Transverse colon (tissue), 4 donors: ENCODE data around the gene CHST15. TPM values are rescaled to one million over a fixed set of nuclear protein-coding genes. Genes with fewer than 3 reads are reported as not detected.

ENCODE experiments used
- DNase-seq: peaks from one replicate; pipeline ENCODE4 v3.0.0-alpha.2; 2019
- H3K27ac ChIP-seq, 4 donors: fragments of 200-600 bp; sonication (generic); 2 replicates each; pipeline ENCODE4 v1.5.1; 2016 to 2018; ENCODE audit warnings: inconsistent platforms in 4 of 4
- H3K27me3 ChIP-seq: fragments of 200-600 bp; sonication (generic); 2 replicates; pipeline ENCODE4 v1.5.1; 2017; ENCODE audit warnings: inconsistent platforms
- H3K36me3 ChIP-seq, 4 donors: fragments of 200-600 bp; sonication (generic); 2 replicates each; pipeline ENCODE4 v1.5.1; 2017 to 2019; ENCODE audit warnings: inconsistent platforms in 4 of 4
- H3K4me1 ChIP-seq, 4 donors: fragments of 200-600 bp; sonication (generic); 2 replicates each; pipeline ENCODE4 v1.5.1; 2017 to 2020; ENCODE audit warnings: inconsistent platforms in 4 of 4
- H3K4me3 ChIP-seq, 4 donors: fragments of 200-600 bp; sonication (generic); 1 replicate in 1 of 4; 2 replicates in 3 of 4; pipeline versions ENCODE4 v1.5.1 to v1.6.1; 2017 to 2019; ENCODE audit warnings: inconsistent platforms in 4 of 4
- H3K9me3 ChIP-seq, 2 donors: fragments of 200-600 bp; sonication (generic); 2 replicates each; pipeline ENCODE4 v1.5.1; 2017 to 2019; ENCODE audit warnings: inconsistent platforms in 2 of 2
- CTCF ChIP-seq, 5 experiments: fragments of 200-600 bp in 3 of 5; fragments of 450-650 bp in 2 of 5; sonication (generic) in 3 of 5; IDR thresholded peaks; 1 replicate in 2 of 5; 2 replicates in 3 of 5; pipeline ENCODE4 v1.5.1; 2016 to 2017; ENCODE audit warnings: antibody characterized with exemption in 5 of 5, inconsistent platforms in 3 of 5, mild to moderate bottlenecking in 2 of 5, moderate library complexity in 1 of 5
- EP300 ChIP-seq: sonication (generic); formaldehyde crosslinking; IDR thresholded peaks from one replicate; pipeline ENCODE4 v1.6.1; 2017; ENCODE audit warnings: antibody characterized with exemption, low read depth
- POLR2A ChIP-seq: fragments of 450-650 bp; IDR thresholded peaks from one replicate; pipeline ENCODE4 v1.6.1; 2016; ENCODE audit warnings: antibody characterized with exemption, mild to moderate bottlenecking, moderate library complexity
- POLR2AphosphoS5 ChIP-seq, 3 donors: sonication (generic); formaldehyde crosslinking; IDR thresholded peaks; one replicate each; pipeline ENCODE4 v1.6.1; 2016; ENCODE audit warnings: antibody characterized with exemption in 3 of 3
- WGBS, 2 donors: methylation state at CpG; one replicate each; pipeline ENCODE4 v1.1.5; 2018; ENCODE audit warnings: low coverage in 1 of 2; 5-methylcytosine and 5-hydroxymethylcytosine counted together
- in situ Hi-C, 4 donors: fragments of 200-750 bp; cut with MboI; loops; one replicate each; pipeline versions ENCODE4 v1.15.0 to v1.15.1; 2017; ENCODE audit warnings: low sequenced_read_pairs in 3 of 4, low pct_ligation_motif_present in 1 of 4, low pct_unique_long_range_greater_than_20kb in 1 of 4
- intact Hi-C: fragments of 100-400 bp; cut with DNase I; formaldehyde crosslinking; loops from one replicate; pipeline ENCODE4 v1.15.1; 2023; ENCODE audit warnings: low total_unique reads
- total RNA-seq, 4 donors: library from RNA; depleted of rRNA; stranded (reverse); fragments of >200 nt; gene quantifications; one replicate each; pipeline ENCODE4 v1.1.0, GENCODE V29; 2016

CHST15 gene
- total RNA-seq, 4 donors from 2014 or later, result 10.0 to 25.4 (median 16.0) TPM

DNA sequence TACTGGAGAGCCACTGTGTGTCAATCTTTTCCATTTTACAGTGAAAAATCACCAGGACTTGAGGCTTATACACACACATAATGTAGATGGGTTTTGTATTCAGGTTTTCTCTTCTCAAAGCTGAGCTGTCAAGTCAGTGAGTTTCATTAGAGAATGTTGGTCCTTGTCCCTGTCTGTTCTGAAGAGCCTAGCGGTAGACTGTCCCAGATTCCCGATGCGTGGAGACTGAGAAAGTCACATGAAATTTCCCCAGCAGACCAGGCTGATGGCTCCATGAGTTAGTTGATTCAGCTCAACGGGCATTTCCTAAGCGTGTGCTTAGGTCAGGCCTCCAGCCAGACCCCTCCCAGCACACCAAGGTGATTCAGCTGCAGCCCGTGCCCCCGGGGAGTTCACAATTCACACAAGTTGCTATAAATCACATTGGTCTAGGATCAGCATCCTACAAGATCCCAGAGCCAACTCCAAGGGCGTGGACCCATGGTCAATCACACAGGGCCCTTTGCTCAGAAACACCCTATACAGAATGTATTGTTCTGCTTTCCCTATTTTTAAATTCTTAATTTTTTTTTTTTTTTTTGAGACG, 17.2 kb downstream of the CHST15 start:
- 92 to 94% methylated on average over 4 to 9 of the region's 9 CpGs for WGBS, 2 donors
- H3K4me1 ChIP-seq, result peaks cover 10 to 57% (median 26%) of the 10 kb centered on the region in 4 donors
- no peaks in the 10 kb centered on the region for H3K9me3 ChIP-seq
- no peak overlapping the region for H3K4me3 ChIP-seq
- no peak for TF ChIP-seq CTCF (IDR thresholded peaks at IDR 0.05)
- no peak for TF ChIP-seq POLR2A
- TF ChIP-seq POLR2AphosphoS5 (IDR thresholded peaks at IDR 0.05), result no peak
- no peak for TF ChIP-seq EP300
- in situ Hi-C loops, result no loop called here
- H3K27ac ChIP-seq, result peak overlapping the region in 3 of 4 donors; percentile 45 to 54 (median 52)
- no peaks in the 10 kb centered on the region for H3K36me3 ChIP-seq
- intact Hi-C loops, result no loop called here
- no peaks in the 10 kb centered on the region for H3K27me3 ChIP-seq
- DNase-seq, result no peak

GRCh38 chr10:124075231-124075955, 18.0 kb downstream of the CHST15 start:
- TF ChIP-seq EP300, result no peak
- no peaks in the 10 kb centered on the region for H3K9me3 ChIP-seq
- peak overlapping the region; percentile 45 to 54 (median 48) for H3K27ac ChIP-seq
- in situ Hi-C loops (no loop called here), intact Hi-C loops (no loop called here)
- H3K4me3 ChIP-seq, result no peak overlapping the region
- peaks cover 9 to 57% (median 23%) of the 10 kb centered on the region in 4 donors for H3K4me1 ChIP-seq
- H3K36me3 ChIP-seq, result no peaks in the 10 kb centered on the region
- 10 to 49% methylated on average over 2 to 12 of the region's 12 CpGs for WGBS, 2 donors
- no peaks in the 10 kb centered on the region for H3K27me3 ChIP-seq
- no peak for DNase-seq

DNA sequence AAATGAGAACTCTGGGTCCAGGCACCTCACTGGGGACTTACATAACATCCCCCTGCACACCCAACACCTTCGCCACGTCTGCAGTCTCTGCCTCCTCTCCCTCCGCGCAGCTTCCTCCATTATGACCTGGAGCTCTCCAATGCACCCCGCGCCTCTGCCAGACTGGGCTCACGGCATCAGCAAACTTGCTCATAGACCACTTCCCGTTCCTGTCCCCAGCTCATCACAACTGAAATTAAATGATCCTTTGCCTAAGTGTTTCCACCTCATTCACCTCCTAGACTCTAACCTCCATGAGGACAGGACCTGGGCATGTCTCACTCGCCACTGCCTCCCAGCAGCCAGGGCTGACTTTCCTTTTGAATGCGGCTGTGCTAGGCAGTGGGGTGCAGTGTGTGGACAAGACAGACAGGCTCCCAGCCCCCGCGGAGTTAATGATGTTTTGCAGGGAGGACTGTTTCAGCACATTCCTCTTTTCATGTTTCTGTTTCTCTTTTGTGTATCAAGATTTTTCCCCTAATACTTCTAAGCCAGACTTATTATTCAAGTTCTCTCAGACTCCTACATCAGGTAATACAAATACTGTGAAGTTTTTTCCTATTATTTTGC, 18.8 kb downstream of the CHST15 start:
- peak; percentile 34 for DNase-seq
- Histone ChIP-seq H3K9me3 (no peaks in the 10 kb centered on the region), H3K4me3 (no peak overlapping the region), H3K27me3 (no peaks in the 10 kb centered on the region), H3K4me1 (peaks cover 5 to 50% (median 22%) of the 10 kb centered on the region in 4 donors), H3K27ac (peak overlapping the region; percentile 45 to 54 (median 48)), H3K36me3 (no peaks in the 10 kb centered on the region)
- 72 to 80% methylated on average over 10 to 12 of the region's 12 CpGs for WGBS, 2 donors
- intact Hi-C loops, result no loop called here
- in situ Hi-C loops, result no loop called here
- no peak for TF ChIP-seq POLR2A
- TF ChIP-seq POLR2AphosphoS5 (IDR thresholded peaks at IDR 0.05), result no peak

DNA sequence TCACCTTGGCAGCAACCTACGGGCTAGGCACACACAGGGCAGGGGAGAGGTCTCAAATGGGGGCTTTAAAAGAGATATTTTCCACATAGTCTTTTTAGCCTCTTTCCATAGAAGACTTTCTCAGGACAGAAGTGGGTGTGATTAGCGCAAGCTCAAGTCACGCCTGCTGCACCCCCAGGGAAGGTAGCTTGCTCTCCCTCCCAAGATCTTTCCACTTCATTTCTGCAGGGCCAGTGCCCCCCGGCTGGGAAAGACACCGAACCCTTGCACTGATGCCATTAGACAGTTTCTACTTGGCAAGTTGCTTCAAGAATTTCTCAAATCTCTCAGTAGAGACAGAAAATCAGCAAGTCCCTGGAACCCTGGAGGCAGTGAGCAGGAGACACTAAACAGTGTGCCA, 19.4 kb downstream of the CHST15 start:
- Histone ChIP-seq H3K27ac (peak overlapping the region in 2 of 4 donors; percentile 45 to 52), H3K9me3 (no peaks in the 10 kb centered on the region), H3K4me3 (no peak overlapping the region), H3K36me3 (no peaks in the 10 kb centered on the region), H3K4me1 (peaks cover 5 to 44% (median 22%) of the 10 kb centered on the region in 4 donors), H3K27me3 (no peaks in the 10 kb centered on the region)
- no peak for TF ChIP-seq EP300
- TF ChIP-seq CTCF (IDR thresholded peaks at IDR 0.05), result no peak
- TF ChIP-seq POLR2A, result no peak
- TF ChIP-seq POLR2AphosphoS5 (IDR thresholded peaks at IDR 0.05), result no peak
- in situ Hi-C loops, result no loop called here
- DNase-seq, result no peak
- WGBS, 2 donors, result 98% methylated on average over 5 of the region's 5 CpGs; no CpG with 5 or more reads in 1 of the 2 donors
- intact Hi-C loops, result no loop called here

DNA sequence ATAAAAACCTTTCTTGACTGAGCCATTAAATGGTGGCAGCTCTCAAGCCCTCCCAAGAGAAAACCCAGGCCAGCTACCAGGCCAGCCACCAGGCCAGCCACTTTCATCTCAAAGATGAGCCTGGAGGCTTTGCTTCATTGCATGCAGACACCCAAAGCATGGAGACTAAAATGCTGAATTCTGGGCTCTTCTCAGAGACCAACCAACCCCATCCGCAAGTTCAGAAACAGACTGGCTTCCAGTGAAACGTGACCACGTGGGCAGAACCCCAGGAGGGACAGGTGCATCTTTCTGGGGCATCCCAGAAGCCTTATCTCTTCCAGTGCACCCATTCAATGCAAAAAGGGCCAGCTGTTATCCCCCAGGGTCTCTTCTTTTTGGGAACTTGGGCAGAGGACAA, 20.9 kb downstream of the CHST15 start:
- TF ChIP-seq POLR2A, result no peak
- TF ChIP-seq POLR2AphosphoS5 (IDR thresholded peaks at IDR 0.05), result no peak
- no peak for TF ChIP-seq EP300
- TF ChIP-seq CTCF (IDR thresholded peaks at IDR 0.05), result no peak
- Histone ChIP-seq H3K4me1 (peaks cover 2 to 42% (median 18%) of the 10 kb centered on the region in 4 donors), H3K36me3 (no peaks in the 10 kb centered on the region), H3K9me3 (no peaks in the 10 kb centered on the region), H3K27me3 (no peaks in the 10 kb centered on the region), H3K4me3 (no peak overlapping the region), H3K27ac (peak overlapping the region in 2 of 4 donors; percentile 41 to 63)
- in situ Hi-C loops (no loop called here), intact Hi-C loops (no loop called here)
- WGBS, 2 donors, result 76% methylated on average over 3 of the region's 3 CpGs; no CpG with 5 or more reads in 1 of the 2 donors
- DNase-seq, result no peak
